ENCODE measurements around the gene DTD2.
"Not testable (repeated sequence)": the region's sequence is repeated elsewhere in the genome, so short reads cannot be mapped to it uniquely, and the experiment has no call there.

DTD2 gene

DNA sequence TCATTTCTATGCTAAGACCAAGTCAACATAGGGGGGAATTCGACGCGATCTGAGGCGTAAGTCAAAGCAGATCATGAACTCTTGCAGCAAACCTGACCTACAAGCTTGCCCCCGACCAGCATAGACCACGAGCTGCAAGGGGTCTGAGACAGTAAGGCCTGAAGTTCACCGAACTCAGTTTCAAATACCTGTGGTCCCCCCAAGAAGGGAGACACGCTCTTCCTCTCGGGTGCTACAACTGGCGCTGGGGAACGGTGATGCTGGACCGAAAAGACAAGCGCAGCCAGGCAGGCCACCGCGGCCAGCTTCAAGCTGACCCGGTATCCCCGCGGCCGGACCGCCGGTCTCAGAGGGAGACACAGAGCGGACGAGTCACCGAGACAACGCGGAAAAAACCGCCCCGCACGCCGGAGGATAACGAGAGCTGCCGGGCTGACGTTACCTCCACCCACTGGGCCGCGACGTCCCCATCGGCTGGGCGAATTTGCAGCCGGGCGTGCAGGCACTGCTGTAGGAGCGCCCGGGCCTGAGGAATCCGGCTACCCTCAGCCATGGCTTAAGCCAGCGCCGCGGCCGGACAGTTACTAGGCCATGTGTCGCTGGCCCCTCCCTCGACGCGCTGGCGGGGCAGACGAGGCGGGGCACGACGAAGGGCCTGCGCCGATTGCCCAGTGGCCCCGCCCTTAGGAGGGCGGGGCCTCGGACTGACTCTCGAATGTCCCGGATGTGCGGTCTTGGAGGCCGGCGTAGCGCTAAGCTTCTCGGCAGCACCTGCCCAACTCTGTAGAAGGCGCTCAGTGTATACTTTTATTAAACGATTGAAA, at the start of gene DTD2:
TSS of gene DTD2 (minus strand) at position 666 of the 824 bp plus-strand sequence. CDS start at position 553, 113 bp downstream.
- DNase-seq = peak; percentile 78

DNA sequence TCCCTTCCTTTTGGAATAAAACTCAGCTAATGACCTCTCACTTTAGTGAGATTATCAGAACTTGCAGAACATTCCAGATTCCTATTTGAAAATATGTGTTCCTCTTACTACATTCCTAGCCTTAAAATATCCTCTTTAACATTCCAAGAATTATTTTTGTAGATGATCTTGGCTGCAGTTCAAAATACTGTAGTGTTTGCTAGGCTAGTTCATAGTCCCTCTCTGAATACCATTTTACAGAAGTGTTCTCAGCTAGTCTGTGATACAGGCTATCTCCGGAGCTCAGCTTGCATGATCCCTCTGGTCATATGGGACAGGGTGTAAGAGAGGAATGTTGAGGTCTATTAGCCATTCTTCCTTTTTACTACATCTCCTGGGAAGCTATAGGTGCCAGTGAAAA, 48.1 kb upstream of the DTD2 start:
- no peak for DNase-seq

DNA sequence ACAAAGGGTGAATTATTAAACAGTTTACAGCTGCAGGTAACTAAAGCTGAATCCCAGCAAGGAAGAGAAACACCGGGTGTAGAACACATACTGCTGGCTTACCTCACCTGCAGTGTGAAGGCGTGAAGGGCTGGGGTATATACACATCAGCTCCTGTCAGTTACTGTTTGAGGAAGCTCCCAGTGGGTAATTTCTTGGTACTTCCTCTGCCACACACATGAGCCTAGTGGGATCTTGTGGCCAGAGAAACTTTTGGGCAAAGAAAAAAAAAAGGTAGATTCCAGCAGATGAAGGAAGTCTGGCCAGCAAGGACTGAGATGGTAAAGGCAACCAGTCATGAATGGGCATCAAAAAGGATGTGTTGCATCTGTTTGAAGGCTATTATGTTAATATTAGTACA, 44.6 kb upstream of the DTD2 start:
- no peak for DNase-seq

DNA sequence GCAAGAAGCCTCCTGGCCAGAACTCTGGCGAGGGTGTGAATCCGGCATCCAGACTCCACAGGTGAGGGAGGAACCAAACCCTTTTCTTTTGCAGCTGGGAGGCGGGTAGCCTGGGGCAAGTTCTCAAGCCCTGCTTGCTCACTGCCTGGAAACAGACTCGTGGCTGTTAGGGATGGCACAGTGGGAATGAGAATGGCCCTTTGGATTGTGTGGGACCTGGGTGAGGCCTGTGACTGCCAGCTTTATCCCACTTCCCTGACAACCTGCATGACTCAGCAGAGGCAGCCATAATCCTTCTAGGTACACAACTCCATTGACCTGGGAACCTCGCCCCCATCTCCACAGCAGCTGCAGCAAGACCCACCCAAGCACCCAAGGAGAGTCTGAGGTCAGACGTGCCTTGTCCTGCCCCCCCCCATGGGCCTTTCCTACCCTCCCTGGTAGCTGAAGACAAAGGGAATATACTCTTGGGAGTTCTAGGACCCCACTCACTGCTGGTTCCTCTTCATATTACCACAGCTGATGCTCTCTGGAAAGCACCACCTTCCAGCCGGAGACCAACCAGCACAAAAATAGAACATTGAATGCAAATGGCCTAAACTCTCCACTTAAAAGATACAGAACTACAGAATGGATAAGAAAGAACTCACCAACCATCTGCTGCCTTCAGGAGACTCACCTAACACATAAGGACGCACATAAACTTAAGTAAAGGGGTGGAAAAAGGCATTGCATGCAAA, 35.6 kb upstream of the DTD2 start:
- no peak for DNase-seq

DNA sequence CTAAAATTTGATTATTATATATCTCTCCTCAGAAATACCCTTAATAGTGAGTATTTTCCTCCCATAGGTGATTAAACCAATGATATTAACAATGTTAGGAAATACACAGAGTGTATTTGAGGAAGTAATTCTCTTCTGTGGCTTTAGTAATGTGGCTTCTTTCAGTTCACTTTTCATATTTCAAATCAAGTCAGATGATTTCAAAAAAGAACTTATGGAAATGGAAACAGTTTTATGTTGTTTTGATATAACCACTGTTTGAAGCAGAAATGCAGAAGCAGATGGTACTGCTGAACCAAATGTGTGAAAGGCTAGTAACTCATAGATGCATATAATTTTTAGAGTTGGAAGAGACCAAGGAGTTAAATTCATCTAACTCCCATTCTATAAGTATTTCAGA, 32.4 kb upstream of the DTD2 start:
- no peak for DNase-seq

DNA sequence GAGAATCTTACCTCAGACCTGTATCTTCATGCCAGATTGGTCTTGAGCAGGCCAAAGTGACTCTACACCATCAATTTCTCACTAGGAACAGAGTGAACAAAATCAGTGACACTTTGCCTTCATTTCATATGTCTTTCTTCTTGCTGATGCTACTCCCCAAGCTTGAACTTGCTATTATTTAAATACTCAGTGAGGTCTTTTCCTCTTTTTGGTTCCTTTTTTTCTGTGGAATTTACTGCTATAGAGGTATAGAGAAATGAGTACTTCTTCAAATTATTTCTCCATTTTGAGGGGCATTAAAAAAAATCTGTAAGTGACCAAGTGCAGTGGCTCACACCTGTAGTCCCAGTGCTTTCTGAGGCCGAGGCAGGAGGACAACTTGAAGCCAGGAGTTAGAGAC, 30.6 kb upstream of the DTD2 start, which contains the start of gene GPR33:
TSS of gene GPR33 (minus strand) at position 154 of the 400 bp plus-strand sequence. CDS start 4,074 bp downstream, outside the sequence.
- no peak for DNase-seq

DNA sequence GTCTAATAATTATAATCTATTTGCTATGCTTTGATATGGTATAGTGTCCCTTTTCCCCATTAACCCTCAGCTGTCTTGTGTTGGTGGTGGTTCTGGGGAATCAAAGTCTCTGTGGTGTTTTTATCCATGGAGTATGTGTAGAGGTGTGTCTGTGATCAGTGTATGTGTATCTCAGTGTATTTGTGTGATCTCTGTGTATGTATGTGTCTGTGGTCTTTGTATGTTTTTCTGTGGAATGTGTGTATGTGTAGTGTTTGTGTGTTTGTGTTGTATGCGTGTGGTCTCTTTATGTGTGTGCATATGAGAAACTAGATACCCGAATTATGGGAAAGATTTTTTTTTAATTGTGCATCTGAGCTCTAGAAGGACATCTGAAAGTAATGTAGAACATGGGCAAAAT, 29.5 kb upstream of the DTD2 start:
- no peak for DNase-seq

DNA sequence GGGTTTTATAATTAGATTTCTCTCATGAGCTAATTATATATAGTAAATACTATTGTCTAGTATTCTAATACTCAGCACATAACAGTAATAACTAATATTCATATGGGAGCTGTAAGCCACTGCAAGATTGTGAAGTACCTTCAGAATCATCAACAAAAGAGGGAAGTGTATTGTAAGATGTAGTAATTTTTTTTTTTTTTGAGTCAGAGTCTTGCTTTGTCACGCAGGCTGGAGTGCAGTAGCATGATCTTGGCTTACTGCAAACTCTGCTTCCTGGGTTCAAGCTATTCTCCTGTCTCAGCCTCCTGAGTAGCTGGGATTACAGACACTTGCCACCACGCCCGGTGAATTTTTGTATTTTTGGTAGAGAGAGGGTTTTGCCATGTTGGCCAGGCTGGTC, 27.4 kb upstream of the DTD2 start:
- no peak for DNase-seq

DNA sequence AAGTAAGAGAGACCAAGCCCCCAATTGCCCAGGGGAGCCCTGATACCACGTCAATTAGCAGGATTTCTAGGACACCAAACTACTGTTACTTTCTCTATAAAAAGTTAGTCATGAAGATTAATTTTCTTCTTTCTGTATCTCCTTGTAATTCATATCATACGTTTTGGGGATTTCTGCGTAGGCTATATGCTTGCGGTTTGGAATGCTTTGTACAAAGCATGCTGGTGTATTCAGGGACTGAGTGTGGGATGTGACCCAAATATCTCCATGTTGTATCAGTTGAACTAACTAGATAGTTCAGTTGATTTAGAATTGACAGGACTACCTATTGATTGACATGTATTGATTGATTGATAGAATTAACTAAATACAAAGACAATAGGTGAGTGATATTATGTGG, 22.9 kb upstream of the DTD2 start:
- DNase-seq = no peak

DNA sequence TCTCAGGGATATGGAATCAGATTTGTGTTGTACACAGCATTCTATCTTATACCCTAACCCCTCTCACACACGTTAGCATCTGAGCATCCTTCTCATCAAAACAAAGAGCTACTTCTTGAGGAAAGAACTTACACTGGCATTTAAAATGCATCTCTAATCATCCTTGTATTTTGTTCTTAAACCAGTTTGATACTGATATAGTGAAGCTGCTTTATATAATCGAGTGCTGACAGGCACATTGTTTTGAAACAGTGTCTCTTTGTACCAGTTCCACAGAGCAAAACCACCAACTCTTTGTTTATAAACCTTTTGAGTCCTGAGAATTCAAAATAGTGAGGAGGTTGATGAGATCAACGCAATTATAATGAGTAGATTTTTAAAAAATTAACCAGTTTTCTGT, 21.7 kb upstream of the DTD2 start:
- DNase-seq = no peak

DNA sequence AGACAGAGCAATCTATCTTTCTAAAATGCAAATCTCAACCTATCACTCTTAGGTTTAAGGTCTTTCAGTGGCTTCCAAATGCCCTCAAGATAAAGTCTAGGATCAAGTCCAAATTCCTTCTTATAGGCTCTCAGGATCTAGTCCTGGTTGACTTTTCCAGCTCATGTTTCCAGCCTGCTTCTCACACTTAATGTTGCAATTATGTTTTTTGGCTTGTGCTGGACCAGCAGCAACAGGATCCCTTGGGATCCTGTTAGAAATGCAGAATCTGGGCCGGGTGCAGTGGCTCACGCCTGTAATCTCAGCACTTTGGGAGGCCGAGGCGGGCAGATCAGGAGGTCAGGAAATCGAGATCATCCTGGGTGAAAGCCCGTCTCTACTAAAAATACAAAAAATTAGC, 19.9 kb upstream of the DTD2 start:
- no peak for DNase-seq

DNA sequence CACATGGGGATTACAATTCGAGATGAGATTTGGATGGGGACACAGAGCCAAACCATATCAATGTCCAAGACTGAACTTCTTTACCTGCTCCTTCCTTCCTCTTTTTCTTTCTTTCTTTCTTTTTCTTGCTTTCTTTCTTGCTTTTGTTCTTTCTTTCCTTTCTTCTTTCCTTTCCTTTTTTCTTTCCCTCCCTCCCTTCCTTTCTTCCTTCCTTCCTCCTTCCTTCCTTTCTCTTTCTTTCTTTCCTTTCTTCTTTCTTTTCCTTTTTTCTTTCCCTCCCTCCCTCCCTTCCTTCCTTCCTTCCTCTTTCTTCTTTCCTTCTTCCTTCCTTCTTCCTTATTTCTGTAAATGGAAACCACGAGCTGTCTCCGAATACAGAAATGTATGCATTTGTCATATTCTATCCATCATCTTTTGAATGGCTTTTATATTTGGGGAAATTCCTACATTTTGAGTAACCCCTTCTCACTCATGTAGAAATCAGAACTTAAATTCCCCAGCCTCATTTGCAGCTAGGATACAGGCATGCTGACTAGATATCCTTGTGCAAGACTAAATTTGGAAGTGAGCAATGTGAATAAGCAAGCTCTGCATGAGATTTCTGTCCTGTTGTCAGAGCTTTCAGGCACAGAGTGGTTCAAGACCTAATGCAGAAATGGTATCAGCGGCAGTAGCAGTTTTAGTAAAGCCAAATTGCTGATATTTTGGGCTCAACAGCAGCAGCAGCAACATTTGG, 19.0 kb upstream of the DTD2 start:
- no peak for DNase-seq

DNA sequence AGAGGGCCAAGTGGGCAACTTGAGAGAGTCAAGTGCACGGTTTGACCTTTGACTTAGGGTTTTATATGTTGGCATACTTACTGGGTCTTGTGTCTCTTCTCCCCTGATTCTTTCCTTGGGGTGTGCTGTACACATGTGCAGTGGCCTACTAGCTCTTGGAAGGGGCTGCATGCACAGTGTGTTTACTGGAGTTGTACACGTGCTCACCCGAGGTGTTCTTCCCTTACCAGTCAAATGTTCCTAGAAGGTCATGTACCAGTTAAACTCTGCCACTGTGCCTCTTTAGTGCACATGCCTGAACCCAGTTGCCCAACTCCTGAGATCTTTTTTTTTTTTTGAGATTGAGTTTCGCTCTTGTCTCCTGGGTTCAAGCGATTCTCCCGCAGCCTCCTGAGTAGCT, 9.2 kb upstream of the DTD2 start:
- no peak for DNase-seq

DNA sequence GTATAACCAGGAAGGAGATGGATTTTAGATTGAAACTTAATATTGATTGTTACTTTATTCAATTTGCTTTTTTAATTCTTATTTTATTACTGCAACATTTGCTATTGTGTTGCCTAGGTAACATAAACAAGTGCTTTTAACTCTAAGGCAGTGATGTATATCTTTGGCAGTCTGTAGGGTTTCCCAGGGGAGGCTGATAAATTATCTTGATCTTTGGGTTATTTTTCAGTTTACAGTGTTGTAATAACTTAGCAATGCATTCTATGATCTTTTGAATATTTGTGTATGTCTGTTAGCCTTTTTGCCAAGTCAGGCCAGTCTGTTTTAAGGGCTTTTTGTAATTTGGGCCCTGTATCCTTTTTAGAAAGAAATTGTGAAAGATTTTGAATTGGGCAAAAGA, 7.8 kb upstream of the DTD2 start:
- DNase-seq = no peak

DNA sequence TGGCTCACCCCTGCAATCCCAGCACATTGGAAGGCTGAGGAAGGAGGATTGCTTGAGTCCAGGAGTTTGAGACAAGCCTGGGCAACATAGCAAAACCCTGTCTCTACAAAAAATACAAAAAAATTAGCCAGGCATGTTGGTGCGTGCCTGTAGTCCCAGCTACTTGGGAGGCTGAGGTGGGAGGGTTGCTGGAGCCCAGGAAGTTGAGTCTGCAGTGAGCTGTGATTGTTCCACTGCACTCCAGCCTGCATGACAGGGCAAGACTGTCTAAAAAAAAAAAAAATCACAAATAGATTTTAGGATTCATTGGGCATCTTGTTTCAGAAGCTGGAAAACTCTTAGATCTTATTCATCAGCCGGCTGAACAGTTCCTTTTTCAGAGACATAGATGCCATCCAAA, 5.1 kb upstream of the DTD2 start:
- DNase-seq = not testable (repeated sequence)

DNA sequence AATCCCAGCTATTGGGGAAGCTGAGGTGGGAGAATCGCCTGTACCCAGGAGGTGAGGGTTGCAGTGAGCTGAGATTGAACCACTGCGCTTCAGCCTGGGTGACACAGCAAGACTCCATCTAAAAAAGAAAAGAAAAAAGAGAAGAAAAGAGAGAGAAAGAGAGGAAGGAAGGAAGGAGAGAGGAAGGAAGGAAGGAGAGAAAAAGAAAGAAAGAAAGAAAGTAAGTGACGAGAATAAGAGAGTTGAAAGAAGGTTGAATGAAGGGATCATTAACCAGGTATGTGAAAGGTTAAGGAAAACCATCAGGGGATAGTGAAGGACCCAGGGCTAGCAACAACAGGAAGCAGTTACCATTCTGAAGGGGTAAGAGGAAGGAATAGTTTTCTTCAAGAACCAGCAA, 4.2 kb upstream of the DTD2 start:
- no peak for DNase-seq

DNA sequence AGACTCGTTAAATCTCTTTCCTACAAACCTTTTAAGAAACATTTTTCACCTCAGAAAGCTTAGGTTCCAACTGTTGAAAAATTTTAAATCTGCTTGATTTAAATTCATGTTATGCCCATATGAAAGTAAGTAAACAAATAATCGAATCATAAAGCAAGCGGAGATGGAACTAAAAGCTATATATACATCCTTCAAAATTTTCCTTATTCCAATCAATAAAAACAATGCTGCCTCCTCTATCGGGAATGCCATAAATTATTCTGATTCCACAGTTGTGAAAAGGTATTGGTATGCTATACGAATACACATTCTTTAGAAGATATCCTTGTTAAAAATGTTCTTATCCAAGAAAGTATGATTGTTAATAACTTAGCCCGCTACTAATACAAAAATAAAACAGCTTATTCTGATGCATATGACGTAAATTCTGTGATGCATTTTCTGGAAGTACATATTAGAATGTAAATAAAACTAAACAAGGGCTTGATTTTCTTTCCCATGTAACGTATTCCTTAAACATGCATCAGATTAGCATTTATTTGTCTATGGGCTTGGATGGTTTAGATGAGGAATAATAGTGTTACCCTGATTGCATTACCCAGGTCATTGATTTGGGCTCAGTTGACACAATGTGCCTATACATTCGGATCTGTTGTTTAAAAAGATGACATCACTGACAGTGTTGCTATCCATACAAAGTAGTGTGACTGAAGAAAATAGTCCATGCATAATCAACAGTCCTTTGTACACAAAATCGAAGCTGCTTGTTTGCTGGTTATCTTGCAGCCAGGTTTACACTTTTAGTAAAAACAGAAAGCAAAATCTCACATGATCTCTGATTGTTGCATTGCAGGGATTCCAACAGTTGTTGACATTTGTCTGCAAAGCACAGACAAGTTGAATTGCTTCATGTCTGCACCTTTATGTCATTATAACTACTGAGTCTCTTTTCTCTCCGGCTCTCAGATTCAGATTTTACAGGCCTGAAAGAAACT, 656 bp upstream of the DTD2 start:
- DNase-seq = no peak

DNA sequence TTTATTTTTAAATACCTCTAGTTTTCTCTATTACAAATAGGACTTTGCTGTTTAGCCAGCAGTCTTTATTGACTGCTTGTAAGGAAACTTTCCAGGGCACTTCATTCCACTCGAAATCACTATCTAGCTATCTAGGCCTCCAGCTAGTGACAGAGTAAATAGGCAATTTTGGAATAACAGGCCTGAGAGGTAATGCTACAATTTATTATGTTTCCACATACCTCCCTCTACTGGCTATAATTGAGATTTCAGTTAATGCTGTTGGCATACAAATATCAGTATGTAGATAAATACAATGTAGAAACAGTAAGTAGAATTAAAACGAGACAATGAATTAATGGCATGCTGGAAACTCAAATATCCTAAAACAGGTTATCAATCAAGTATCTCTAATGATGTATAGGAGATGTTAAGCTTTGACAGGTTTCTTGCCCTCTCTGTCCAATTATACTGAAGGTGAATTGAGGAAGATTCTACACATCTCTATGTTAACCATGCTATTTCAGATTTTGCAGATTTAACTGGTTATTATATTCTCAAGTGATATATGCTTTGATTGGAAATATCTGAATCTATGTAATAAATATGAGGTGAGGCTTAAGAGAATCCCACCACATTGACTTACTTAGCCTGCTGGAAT, 7.2 kb downstream of the DTD2 start:
- DNase-seq = peak; percentile 11

DNA sequence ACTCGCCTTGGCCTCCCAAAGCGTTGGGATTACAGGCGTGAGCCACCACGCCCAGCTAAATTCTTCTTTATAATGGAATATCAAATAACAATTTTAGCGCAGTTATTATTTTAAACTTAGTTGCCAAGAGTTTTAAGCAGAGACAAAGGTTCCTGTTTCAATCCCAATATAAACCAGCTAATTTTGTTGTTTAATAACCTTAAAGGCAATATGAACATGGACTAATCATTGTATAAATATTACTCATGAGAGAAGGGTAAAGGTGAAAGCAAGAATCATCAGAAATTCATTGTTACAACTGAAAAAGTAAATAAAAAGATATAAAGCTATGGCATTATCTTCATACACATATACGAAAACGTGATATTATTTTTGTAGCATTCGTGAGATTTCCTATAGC, 8.2 kb downstream of the DTD2 start:
- DNase-seq = no peak

DNA sequence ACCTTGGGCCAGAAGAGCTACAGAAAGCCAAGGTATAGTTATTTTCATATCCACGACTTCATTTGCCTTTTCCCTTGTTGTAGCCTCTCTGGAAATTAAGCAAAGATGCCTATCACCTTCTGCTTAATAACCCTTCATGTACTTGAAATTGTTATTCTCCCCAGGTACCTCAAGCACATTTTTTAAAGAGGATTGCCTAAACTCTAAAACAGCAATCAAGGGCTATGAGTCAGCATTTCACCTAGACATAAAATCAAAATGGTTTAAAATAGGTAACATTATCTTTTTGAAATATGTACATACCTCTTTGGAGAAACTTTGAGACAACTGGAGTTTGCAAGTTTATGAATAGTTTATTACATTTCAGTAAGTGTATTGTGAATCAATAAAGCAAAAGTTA, 11.6 kb downstream of the DTD2 start:
- no peak for DNase-seq

DNA sequence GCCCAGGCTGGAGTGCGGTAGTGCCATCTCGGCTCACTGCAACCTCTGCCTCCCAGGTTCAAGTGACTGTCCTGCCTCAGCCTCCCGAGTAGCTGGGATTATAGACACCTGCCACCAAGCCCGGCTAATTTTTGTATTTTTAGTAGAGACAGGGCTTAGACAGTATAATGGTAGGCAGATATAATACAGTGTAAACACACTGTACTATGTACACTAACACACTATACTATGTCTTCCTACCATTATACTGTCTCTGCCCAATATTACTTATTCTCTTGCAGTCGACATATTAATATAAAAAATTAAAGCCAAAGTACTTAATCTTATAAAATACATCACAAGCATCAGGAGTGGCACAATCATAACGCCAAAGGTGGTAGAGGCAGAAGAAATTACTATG, 15.0 kb downstream of the DTD2 start:
- no peak for DNase-seq

All from NCI-H2081 treated with DMSO at 0.1 percent for 48 hours (cell line).